HL-60 (cell line): Measurements from ENCODE around the gene SDCCAG8.
A peak's percentile ranks its signal among the peaks of the same experiment; 100 is the strongest.

ENCODE experiments used
- DNase-seq, 2 experiments: peaks; one replicate each; pipeline ENCODE4 v3.0.0-alpha.2; 2010 to 2020; ENCODE audit warnings: low read depth in 1 of 2, low spot score in 1 of 2
- H3K27ac ChIP-seq: fragments of 250-450 bp; sonication (Bioruptor Pico); replicated peaks from 2 replicates; pipeline ENCODE4 v1.5.1; 2020; ENCODE audit warnings: mild to moderate bottlenecking, moderate library complexity
- H3K27me3 ChIP-seq: fragments of 250-450 bp; sonication (Bioruptor Pico); 2 replicates; pipeline ENCODE4 v1.5.1; 2021; ENCODE audit warnings: mild to moderate bottlenecking, moderate library complexity; ENCODE audit not compliant: insufficient read depth, poor library complexity, severe bottlenecking
- H3K4me3 ChIP-seq: replicated peaks from 2 replicates; pipeline ENCODE4 v1.5.1; 2011; ENCODE audit warnings: mild to moderate bottlenecking, control low read depth, low read length; ENCODE audit not compliant: insufficient read depth
- GABPA ChIP-seq: IDR thresholded peaks from 2 replicates; pipeline ENCODE4 v1.6.1; 2012; ENCODE audit warnings: low read depth
- POLR2AphosphoS5 ChIP-seq: IDR thresholded peaks from 2 replicates; pipeline ENCODE4 v1.6.1; 2012; ENCODE audit warnings: low read depth
- REST ChIP-seq: IDR thresholded peaks from 2 replicates; pipeline ENCODE4 v1.6.1; 2012; ENCODE audit warnings: low read depth; ENCODE audit not compliant: insufficient replicate concordance
- SPI1 ChIP-seq: IDR thresholded peaks from 2 replicates; pipeline ENCODE4 v1.6.1; 2012; ENCODE audit warnings: low read depth, mild to moderate bottlenecking, borderline replicate concordance
- TF ChIP-seq, protein P1 (sequence below): IDR thresholded peaks from one replicate; pipeline ENCODE4 v1.5.1; 2011; ENCODE audit warnings: low read length, control low read depth, inconsistent platforms; ENCODE audit not compliant: insufficient read depth

Gene SDCCAG8

DNA sequence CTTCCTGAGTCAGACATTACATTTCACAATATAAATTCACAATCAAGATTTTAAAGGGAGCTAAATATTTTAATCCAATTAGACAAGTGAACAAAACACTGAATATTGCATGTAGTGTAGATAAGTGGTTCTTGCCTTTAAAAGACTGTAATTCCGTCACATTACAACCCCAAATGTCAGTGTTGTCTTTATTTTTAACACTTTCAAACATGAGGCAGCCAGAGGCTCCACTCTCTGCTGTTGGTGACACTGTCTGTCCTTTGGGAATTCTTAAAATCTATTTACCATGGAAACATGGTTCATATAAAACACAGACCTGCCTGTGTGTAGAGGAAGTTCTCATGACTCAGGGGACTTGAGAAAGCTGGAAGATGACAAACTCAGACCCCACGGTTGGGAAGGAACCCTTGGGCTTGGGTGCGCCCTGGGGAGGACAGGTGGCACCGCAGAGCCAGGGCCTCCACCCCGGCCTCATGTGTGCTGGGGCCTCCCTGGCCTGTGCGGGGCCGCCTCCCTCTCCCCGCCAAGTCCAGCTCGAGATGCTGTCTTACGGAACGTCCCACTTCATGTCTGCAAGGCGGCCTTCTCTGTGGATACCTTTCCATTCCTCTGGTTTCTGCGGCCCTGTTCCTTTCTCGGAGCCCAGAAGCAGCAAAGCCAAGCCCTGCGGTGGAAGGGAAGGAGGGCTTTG, 239.0 kb downstream of the SDCCAG8 start:
- Histone ChIP-seq H3K27me3 (no peaks in the 10 kb centered on the region), H3K27ac (no peak overlapping the region), H3K4me3 (no peak overlapping the region)
- TF ChIP-seq, protein P1, sequence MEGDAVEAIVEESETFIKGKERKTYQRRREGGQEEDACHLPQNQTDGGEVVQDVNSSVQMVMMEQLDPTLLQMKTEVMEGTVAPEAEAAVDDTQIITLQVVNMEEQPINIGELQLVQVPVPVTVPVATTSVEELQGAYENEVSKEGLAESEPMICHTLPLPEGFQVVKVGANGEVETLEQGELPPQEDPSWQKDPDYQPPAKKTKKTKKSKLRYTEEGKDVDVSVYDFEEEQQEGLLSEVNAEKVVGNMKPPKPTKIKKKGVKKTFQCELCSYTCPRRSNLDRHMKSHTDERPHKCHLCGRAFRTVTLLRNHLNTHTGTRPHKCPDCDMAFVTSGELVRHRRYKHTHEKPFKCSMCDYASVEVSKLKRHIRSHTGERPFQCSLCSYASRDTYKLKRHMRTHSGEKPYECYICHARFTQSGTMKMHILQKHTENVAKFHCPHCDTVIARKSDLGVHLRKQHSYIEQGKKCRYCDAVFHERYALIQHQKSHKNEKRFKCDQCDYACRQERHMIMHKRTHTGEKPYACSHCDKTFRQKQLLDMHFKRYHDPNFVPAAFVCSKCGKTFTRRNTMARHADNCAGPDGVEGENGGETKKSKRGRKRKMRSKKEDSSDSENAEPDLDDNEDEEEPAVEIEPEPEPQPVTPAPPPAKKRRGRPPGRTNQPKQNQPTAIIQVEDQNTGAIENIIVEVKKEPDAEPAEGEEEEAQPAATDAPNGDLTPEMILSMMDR, result no peak
- no peak for TF ChIP-seq GABPA
- no peak for TF ChIP-seq POLR2AphosphoS5
- no peak for TF ChIP-seq SPI1
- no peak for TF ChIP-seq REST
- no peak for DNase-seq

DNA sequence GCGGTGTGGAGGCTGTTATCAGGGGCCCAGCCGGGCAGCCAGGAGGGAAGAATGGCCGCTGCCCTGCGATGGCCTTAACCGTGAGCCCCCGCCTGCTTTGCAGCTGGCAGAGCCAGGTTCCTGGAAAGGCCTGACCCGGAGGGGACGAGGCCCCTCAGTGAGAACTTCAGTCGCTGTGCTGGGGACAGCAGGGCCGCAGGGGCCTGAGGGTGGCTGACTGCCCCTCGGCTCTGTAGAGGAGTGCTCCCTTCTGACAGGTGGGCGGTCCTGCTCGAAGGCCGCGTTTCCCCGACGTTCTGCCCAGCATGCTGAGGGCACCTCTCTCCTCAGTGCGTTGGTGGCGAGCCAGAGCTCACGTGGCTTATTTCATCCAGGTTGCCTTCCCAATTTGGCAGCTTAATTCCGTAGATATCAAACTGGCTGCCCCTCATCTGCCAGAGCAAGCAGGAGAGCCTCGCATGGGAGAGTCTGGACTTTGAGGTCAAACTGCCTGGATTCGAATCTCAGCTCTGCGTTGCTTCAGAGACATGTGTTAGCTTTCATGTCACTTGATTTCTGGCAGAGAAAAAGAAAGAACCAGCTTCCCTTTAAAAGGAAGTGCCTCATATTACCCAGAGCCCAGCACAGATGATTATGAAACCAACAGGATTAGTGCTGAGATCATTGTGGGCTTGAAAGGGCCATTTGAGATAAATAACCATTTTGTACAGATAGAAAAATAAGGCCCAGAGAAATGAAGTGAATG, 239.8 kb downstream of the SDCCAG8 start:
- Histone ChIP-seq H3K27ac (peak overlapping the region; percentile 59), H3K4me3 (0 out of 2 replicates have a peak overlapping the region, but pooled peaks have one; percentile 1), H3K27me3 (no peaks in the 10 kb centered on the region)
- peak; percentile 63 to 70 for DNase-seq
- peak; percentile 94 for TF ChIP-seq SPI1
- no peak for TF ChIP-seq GABPA

DNA sequence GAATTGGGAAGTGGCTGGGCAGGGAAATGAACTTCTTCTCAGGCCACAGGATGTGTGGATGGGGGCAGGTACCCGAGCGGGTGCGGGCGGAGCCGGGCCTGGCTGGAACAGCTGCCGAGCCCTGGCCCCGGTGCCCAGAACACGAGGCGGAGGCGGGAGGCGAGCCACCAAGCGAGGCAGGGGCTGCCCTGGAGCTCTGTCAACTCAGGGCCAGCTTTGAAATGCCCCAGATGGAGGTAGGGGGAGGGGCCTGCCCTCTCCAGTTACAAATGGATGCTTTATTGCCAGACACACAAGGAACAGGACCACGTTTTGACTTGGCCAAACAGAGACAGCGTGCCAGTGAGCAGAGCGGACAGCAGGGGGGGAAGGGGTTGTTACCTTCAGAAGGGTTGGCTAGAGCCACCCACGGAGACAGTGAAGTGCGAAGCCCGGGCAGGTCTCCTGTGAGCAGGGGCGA, 240.4 kb downstream of the SDCCAG8 start:
- H3K27me3 ChIP-seq, result no peaks in the 10 kb centered on the region
- TF ChIP-seq, protein P1, result no peak
- TF ChIP-seq POLR2AphosphoS5, result no peak
- TF ChIP-seq SPI1, result no peak
- no peak for TF ChIP-seq REST
- no peak for TF ChIP-seq GABPA
- H3K27ac ChIP-seq, result peak overlapping the region; percentile 59
- 0 out of 2 replicates have a peak overlapping the region, but pooled peaks have one; percentile 1 for H3K4me3 ChIP-seq
- no peak for DNase-seq

DNA sequence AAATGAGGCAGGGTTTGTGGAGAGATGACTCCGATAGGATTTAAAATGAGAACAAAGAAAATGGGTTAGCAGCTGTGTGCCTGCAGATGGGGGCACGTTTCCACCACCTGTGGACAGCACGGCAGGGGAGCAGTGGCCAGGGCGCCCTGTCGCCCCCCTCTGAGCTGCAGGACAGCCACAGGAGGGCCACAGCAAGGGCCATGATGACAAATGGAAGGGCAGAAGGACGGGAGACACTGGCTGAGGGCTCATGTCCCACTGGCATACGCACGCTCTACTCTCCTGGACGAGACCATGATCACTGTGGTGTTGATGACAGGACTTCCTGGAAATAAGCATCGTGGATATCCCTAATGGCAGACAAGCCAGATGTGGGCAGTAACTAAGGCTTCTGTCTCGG, 241.0 kb downstream of the SDCCAG8 start:
- Histone ChIP-seq H3K4me3 (no peak overlapping the region), H3K27ac (no peak overlapping the region), H3K27me3 (no peaks in the 10 kb centered on the region)
- DNase-seq, result no peak
- TF ChIP-seq GABPA (no peak), POLR2AphosphoS5 (no peak), SPI1 (no peak), REST (no peak)
- TF ChIP-seq, protein P1, result no peak
